HFFc6 (cell line): ENCODE data around the gene THBD. TPM values are rescaled to one million over a fixed set of nuclear protein-coding genes. Genes with fewer than 3 reads are reported as not detected.

Source experiments
- DNase-seq: peaks from one replicate; pipeline ENCODE4 v3.0.0-alpha.2; 2018
- H3K27ac Mint-ChIP-seq: 2 replicates; pipeline ENCODE4 v1.8.0; 2020; ENCODE audit warnings: mild to moderate bottlenecking, mixed read lengths
- H3K27me3 Mint-ChIP-seq: 2 replicates; pipeline ENCODE4 v1.8.0; 2021; ENCODE audit warnings: mild to moderate bottlenecking, moderate library complexity, mixed read lengths; ENCODE audit not compliant: insufficient read depth
- H3K36me3 Mint-ChIP-seq: 2 replicates; pipeline ENCODE4 v1.8.0; 2021; ENCODE audit warnings: low read depth, mixed read lengths
- H3K4me1 Mint-ChIP-seq: 2 replicates; pipeline ENCODE4 v1.8.0; 2020; ENCODE audit warnings: low read depth, mixed read lengths
- H3K4me3 Mint-ChIP-seq: 2 replicates; pipeline ENCODE4 v1.8.0; 2020; ENCODE audit warnings: mild to moderate bottlenecking, moderate library complexity, mixed read lengths
- H3K9me3 Mint-ChIP-seq: 2 replicates; pipeline ENCODE4 v1.8.0; 2020; ENCODE audit warnings: mild to moderate bottlenecking, mixed read lengths
- CTCF ChIP-seq: fragments of 200-600 bp; sonication (generic); IDR thresholded peaks from 2 replicates; pipeline ENCODE4 v1.5.0; 2021; ENCODE audit warnings: antibody characterized with exemption, mild to moderate bottlenecking
- total RNA-seq, 6 experiments: library from RNA; stranded (reverse); fragmentation: NEBNext Ultra II Directional; extraction: Animal tissue kit (Norgen Biotek cat#: 25700); gene quantifications; 2 replicates in 1 of 6; 3 replicates in 5 of 6; pipeline ENCODE4 v1.2.3, GENCODE V29; 2021

Gene THBD
- total RNA-seq, 6 experiments from 2014 or later: 0.05 to 0.11 (median 0.09) TPM

DNA sequence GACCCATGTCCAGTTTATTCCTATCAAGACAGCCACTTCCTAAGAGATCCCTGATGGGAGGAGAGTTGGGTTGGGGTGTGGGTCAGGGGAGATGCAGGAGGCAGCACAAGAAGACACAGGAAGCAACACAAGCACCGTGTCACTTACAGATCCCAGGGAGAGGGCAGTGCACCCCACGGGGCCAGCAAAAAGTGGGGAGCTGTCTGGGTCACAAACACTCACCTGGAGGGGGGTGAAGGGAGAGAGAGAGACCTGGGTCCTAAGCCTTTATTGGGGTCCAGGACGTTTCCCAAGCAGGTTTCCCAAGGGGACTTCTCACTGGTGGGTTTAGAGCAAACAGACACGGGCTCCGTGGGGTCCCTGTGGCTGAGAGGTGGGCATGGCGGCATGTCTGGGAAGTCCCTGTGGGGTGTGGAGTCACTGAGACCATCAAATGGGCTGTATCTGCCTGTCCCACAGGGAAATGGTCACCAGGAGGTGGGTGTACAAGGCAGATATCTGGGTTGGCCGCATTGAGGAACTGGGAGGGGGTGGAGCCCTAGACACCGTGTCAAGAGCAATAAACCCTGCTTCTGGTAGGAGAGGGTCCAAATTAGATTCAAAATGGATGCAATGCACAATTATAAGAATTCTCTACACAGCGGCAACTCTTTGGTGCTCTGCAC lies 38.2 kb upstream of the THBD start:
- peaks cover 34% of the 10 kb centered on the region for H3K27me3 Mint-ChIP-seq
- no peaks in the 10 kb centered on the region for H3K9me3 Mint-ChIP-seq
- no peaks in the 10 kb centered on the region for H3K36me3 Mint-ChIP-seq
- H3K4me3 Mint-ChIP-seq: no peak overlapping the region
- no peaks in the 10 kb centered on the region for H3K4me1 Mint-ChIP-seq
- TF ChIP-seq CTCF: no peak
- DNase-seq: no peak
- H3K27ac Mint-ChIP-seq: no peak overlapping the region

- Mint-ChIP-seq H3K36me3 (no peaks in the 10 kb centered on the region), H3K9me3 (no peaks in the 10 kb centered on the region), H3K4me3 (no peak overlapping the region), H3K27ac (no peak overlapping the region), H3K4me1 (no peaks in the 10 kb centered on the region), H3K27me3 (peaks cover 32% of the 10 kb centered on the region)
- no peak for TF ChIP-seq CTCF
- no peak for DNase-seq
These were observed 37.5 kb upstream of the THBD start for GRCh38 chr20:23086931-23087411.

DNA sequence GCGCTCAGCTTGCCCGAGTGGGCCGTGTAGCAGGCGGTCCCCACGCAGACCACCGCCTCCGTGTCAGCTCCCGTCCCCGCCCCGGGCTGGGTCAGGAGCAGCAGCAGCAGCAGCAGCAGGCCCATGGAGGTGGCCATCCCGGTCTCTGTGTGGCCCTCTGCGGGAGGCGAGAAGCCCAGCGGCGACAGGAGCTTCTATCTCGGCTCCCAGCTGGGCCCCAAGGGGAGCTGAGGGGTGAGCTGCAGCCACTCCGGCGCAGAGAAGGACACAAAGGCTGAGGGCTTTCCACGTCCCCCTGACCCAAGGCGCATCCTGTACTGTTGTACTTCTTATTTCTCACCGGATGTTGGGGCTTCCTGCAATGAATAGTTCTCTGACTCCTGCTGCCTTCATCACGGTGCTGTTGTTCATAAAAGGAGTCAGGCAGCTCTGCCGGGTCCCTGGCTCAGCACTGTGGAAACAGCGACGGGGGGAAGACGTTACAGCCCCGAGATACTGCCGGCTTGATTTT lies 36.6 kb upstream of the THBD start, which contains the start of gene CD93:
Gene CD93 (minus strand): TSS at position 269 of the 511 bp plus-strand sequence. CDS start 132 bp downstream, at position 137.
- DNase-seq: no peak
- Mint-ChIP-seq H3K27me3 (peaks cover 31% of the 10 kb centered on the region), H3K4me3 (no peak within 1 kb of the TSS), H3K27ac (no peak within 1 kb of the TSS), H3K36me3 (no peaks in the 10 kb centered on the region), H3K4me1 (no peaks in the 10 kb centered on the region), H3K9me3 (no peaks in the 10 kb centered on the region)
- TF ChIP-seq CTCF: no peak

DNA sequence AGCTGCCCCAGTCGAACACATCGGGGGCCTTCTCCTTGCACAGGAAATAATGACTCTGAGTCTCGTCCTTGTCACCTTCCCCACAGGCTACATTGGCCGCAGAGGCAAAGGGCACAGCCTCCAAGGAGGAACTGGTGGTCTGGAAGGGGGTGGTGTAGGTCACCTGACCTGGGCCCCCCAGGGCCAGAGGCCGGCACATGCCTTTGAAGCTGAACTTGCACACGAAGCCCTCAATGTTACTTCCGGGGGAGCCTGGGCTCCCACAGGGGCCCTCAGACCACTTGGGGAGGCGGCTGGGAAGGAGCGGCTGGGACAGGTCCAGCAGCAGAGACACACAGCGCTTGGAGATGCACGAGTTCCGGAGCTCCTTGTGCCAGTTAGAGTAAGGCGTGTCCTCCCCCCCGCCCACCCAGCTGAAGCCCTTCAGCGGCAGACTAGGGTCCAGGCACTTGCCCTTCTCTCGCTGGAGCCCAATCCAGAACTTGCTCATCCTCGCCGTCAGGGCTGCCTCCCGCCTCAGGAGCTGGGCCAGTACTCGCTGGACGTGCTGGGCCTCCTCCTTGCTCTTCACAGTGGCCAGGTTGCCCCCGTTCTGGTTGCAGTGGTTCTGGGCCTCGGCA lies 36.1 kb upstream of the THBD start:
- H3K27me3 Mint-ChIP-seq: peaks cover 33% of the 10 kb centered on the region
- no peaks in the 10 kb centered on the region for H3K4me1 Mint-ChIP-seq
- H3K36me3 Mint-ChIP-seq: no peaks in the 10 kb centered on the region
- no peak for DNase-seq
- no peak overlapping the region for H3K27ac Mint-ChIP-seq
- H3K4me3 Mint-ChIP-seq: no peak overlapping the region
- TF ChIP-seq CTCF: no peak
- no peaks in the 10 kb centered on the region for H3K9me3 Mint-ChIP-seq

DNA sequence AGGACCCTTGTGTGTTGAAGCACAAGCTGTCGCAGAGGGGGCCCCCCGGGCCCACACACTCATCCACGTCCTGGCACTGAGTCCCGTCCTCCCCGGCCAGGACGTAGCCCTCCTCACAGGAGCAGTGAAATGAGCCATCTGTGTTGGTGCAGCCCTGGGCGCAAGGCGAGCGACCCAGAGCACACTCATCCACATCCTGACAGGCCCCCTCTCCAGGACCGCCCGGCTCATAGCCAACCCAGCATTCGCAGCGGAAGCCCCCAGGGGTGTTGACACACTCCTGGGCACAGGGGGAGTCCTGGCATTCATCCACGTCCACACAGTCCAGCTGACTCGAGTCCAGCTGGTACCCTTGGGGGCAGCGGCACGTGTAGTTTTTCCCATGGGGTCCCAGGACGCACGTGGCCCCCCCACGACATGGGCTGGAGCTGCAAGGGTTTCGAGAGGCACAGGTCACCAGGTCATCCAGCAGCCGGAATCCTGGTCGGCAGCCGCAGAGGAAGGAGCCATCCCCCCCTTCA lies 35.4 kb upstream of the THBD start:
- no peak for TF ChIP-seq CTCF
- DNase-seq: no peak
- H3K27ac Mint-ChIP-seq: no peak overlapping the region
- H3K27me3 Mint-ChIP-seq: peaks cover 36% of the 10 kb centered on the region
- no peaks in the 10 kb centered on the region for H3K4me1 Mint-ChIP-seq
- no peaks in the 10 kb centered on the region for H3K36me3 Mint-ChIP-seq
- H3K4me3 Mint-ChIP-seq: no peak overlapping the region
- H3K9me3 Mint-ChIP-seq: no peaks in the 10 kb centered on the region
